ENCODE data around the gene BCDIN3D. TPM values are rescaled to one million over a fixed set of nuclear protein-coding genes. Genes with fewer than 3 reads are reported as not detected.

The BCDIN3D gene
- total RNA-seq, 1 donor from 2014 or later: 3.9 TPM

DNA sequence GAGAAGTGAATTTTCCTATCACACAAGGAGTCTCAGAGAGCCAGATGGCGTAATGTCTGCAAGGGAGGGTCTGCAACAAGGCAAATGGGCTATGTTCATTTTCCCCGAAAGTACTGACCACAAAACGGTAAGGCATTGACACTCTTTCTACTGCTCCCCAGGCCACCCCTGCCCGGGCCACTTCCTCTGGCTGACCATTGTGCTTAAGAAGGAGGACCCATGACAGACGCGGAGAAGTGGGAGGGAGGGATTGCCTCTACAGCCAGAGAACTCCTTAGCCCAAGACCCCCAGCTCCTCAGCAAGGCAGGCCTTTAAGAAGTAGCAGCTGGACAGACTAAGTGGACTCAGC is 15.9 kb downstream of the BCDIN3D start:
- intact Hi-C loops (cut with DNase I): no loop called here
- ATAC-seq: no peak
- no peak for DNase-seq (ENCODE audit: low spot score)

GRCh38 chr12:49825971-49826421 is 16.9 kb downstream of the BCDIN3D start:
- intact Hi-C loops (cut with DNase I): no loop called here
- no peak for DNase-seq (ENCODE audit: low spot score)
- peak; percentile 16 for ATAC-seq

- intact Hi-C loops (cut with DNase I): no loop called here
- ATAC-seq (peak; percentile 43), DNase-seq (ENCODE audit: low spot score) (no peak)
Measured at GRCh38 chr12:49825360-49825970, 17.4 kb downstream of the BCDIN3D start.

DNA sequence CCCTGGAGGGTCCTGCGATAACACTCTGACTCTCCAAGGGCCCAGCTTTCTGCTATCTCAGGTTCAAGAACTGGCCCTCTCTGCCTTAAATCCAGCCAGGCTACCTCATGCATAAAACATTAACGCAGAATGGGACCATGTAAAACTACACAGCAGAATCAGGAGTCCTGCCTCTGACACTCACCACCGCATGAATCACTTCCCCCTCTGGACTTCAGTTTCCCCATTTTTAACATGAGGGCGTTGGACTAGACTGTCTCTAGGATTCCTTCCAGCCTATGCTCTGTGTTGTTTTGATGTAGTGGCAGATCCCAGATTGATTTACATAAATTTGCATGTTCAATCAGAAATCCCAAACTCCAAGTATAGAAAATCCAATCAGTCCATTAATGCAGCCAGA is 18.0 kb downstream of the BCDIN3D start:
- intact Hi-C loops (cut with DNase I): no loop called here
- ATAC-seq: peak; percentile 13
- no peak for DNase-seq (ENCODE audit: low spot score)

- no peak for DNase-seq (ENCODE audit: low spot score)
- no peak for ATAC-seq
- intact Hi-C loops (cut with DNase I): no loop called here
Measured at GRCh38 chr12:49824416-49824815, 18.5 kb downstream of the BCDIN3D start.

- ATAC-seq (no peak), DNase-seq (ENCODE audit: low spot score) (no peak)
- intact Hi-C loops (cut with DNase I): no loop called here
Measured at GRCh38 chr12:49823951-49824350, 19.0 kb downstream of the BCDIN3D start.

- intact Hi-C loops (cut with DNase I): no loop called here
Measured at GRCh38 chr12:49823350-49823749, 19.6 kb downstream of the BCDIN3D start.

GRCh38 chr12:49821373-49822287 is 21.3 kb downstream of the BCDIN3D start:
- ATAC-seq: no peak
- DNase-seq (ENCODE audit: low spot score): no peak
- intact Hi-C loops (cut with DNase I): no loop called here

More at GRCh38 chr12:49823350-49823749, 19.6 kb downstream of the BCDIN3D start:
- DNase-seq (ENCODE audit: low spot score) (no peak), ATAC-seq (no peak)

DNA sequence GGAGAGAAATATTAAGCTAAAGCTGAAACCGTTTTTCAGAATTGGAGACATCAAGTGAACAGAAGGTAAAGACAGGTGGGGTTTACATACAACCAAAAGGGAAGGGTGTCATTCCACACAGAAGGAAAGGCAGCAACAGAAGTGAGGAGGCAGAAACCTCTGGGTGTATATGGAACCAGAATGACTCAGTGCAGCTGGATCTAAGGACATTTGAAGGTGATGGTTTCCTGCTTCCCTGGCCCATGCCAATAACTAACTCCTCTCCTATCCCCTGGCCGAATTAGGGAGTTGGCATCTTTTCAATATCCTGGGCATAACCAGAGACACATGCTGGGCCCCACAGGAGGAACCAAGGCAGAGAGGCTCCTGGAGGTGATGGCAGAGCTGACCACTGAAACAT is 23.1 kb downstream of the BCDIN3D start:
- DNase-seq (ENCODE audit: low spot score): no peak
- ATAC-seq: no peak

GRCh38 chr12:49818241-49818895 is 24.5 kb downstream of the BCDIN3D start:
- intact Hi-C loops (cut with DNase I): no loop called here
- no peak for DNase-seq (ENCODE audit: low spot score)
- ATAC-seq: no peak

More for the DNA sequence above, 23.1 kb downstream of the BCDIN3D start:
- intact Hi-C loops (cut with DNase I): no loop called here

- intact Hi-C loops (cut with DNase I): no loop called here
- DNase-seq (ENCODE audit: low spot score) (no peak), ATAC-seq (no peak)
Measured at GRCh38 chr12:49813131-49813530, 29.8 kb downstream of the BCDIN3D start.

DNA sequence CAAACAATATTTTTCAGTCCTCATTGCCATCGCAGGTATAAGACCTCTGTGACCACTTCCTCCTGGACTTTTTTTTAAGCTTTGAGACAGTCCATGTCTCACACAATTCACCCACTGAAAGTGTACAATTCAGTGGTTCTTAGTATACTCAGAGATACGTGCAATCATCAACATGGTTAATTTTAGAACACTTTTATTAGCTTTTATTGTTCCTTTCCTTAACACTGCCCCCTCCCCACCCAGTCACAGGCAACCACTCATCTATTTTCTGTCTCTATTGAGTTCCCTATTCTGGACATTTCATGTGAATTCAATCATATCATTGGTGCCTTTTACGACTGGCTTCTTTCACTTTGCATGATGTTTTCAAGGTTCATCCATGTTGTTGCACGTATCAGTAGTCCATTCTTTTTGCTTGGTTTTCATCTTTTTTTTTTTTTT is 30.9 kb downstream of the BCDIN3D start:
- intact Hi-C loops (cut with DNase I): no loop called here
- ATAC-seq (no peak), DNase-seq (ENCODE audit: low spot score) (no peak)

DNA sequence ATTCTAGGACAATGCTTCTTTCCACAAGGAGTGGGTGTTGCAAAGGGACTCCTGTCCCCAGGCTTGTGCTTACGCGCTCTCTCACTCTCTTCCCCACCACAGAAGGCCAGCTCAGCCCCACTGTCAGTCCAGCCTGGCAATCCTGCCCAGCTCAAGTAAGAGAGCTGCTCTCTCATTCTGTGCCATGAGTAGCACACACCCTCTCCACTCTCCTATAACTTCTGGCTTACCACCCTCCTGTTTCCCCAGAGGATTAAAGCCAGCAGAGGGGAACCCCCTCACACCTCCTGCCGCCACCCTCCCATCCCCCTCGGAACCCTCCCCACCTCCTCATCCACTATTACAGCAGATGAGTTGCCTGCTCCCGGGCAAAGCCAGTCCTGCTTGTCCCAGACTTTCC is 31.8 kb downstream of the BCDIN3D start:
- DNase-seq (ENCODE audit: low spot score) (no peak), ATAC-seq (no peak)

GRCh38 chr12:49809906-49810389 is 33.0 kb downstream of the BCDIN3D start:
- intact Hi-C loops (cut with DNase I): no loop called here
- ATAC-seq (peak; percentile 71), DNase-seq (ENCODE audit: low spot score) (no peak)

More for the DNA sequence above, 31.8 kb downstream of the BCDIN3D start:
- intact Hi-C loops (cut with DNase I): no loop called here

DNA sequence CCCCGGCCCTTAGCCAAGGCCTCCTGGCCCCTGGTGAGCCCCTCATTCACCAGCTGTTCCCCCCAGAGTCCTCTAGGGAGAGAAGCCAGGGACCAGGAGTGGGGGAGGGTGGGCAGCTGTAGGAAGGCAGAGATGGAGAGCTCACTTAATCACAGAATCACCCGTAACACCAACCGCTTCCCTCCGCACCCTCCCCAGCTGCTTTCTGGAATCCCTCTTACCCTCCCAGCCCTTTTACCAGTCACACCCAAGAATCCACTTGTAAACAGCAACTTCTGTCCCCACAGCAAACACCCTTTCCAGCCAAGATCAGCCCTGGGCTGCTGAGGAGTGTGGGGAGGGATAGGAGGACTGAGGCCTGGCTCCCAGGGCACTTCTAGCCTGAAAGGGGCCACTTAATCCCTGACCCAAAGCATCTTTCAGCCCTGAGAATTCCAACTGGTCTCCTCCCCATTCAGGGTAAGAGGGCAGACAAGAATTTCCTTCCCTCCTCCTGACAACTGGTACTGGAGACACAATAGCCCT is 33.5 kb downstream of the BCDIN3D start:
- ATAC-seq (peak; percentile 84), DNase-seq (ENCODE audit: low spot score) (peak; percentile 23)
- intact Hi-C loops (cut with DNase I): no loop called here

GRCh38 chr12:49808686-49809380 is 34.1 kb downstream of the BCDIN3D start:
- ATAC-seq (peak; percentile 82), DNase-seq (ENCODE audit: low spot score) (peak; percentile 69)
- intact Hi-C loops (cut with DNase I): no loop called here

GRCh38 chr12:49807991-49808580 is 34.8 kb downstream of the BCDIN3D start:
- DNase-seq (ENCODE audit: low spot score): peak; percentile 44
- intact Hi-C loops (cut with DNase I): no loop called here

DNA sequence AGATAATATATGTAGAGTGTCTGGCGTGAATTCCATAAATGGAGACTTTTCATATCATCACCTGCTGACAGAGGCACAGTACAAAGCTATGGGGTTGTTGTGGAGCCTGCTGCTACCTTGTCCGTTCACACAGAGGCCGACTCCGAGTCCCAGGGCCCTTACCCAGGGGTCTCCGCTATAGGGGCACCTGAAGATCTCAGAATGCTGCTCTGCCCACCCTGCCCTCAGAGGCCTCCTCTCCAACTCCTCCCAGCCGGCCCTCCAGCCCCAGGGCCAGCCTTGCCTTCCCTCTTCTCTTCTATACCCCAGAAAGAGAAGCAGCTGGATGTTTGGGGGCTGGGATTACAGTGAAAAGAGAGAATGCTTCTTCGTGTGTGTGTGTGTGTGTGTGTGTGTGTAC is 36.0 kb downstream of the BCDIN3D start:
- intact Hi-C loops (cut with DNase I): no loop called here
- DNase-seq (ENCODE audit: low spot score) (peak; percentile 45), ATAC-seq (no peak)

More at GRCh38 chr12:49807991-49808580, 34.8 kb downstream of the BCDIN3D start:
- ATAC-seq: no peak

All from sciatic nerve (tissue), 2 donors.